IMR-90 (cell line): ENCODE measurements around the gene SLC38A8. TPM values are rescaled to one million over a fixed set of nuclear protein-coding genes. Genes with fewer than 3 reads are reported as not detected.

Experiments
- ATAC-seq: fragments of 200-7000 bp; cut with Tn5 transposase; 2 replicates; pipeline ENCODE4 v1.9.1; 2020; ENCODE audit warnings: low read depth, mild to moderate bottlenecking, moderate library complexity
- BruUV-seq: library from RNA; stranded (reverse); fragments of 400-500 nt; replicated peaks from 2 replicates; lab custom pipeline; 2021; lab: Mats Ljungman, UMichigan
- CTCF ChIA-PET: fragments of 300-600 bp; formaldehyde crosslinking; extraction: SDS; loops from one replicate; lab custom pipeline; 2021; ENCODE audit warnings: antibody characterized with exemption; lab: Yijun Ruan, JAX
- POLR2A ChIA-PET: fragments of 300-600 bp; sonication (Branson Sonifier 250); formaldehyde crosslinking; loops from one replicate; lab custom pipeline; 2022; ENCODE audit warnings: antibody characterized with exemption; ENCODE audit not compliant: unreplicated experiment; lab: Charles Lee
- DNase-seq: peaks from one replicate; pipeline ENCODE4 v3.0.0; 2013
- H2AFZ ChIP-seq: replicated peaks from 2 replicates; pipeline ENCODE3; 2013; ENCODE audit warnings: low read length, mild to moderate bottlenecking; ENCODE audit not compliant: poor library complexity
- H2AK5ac ChIP-seq: 2 replicates; pipeline ENCODE4 v1.6.1; 2013; ENCODE audit warnings: low read depth, low read length, inconsistent platforms
- H2AK9ac ChIP-seq: replicated peaks from 2 replicates; pipeline ENCODE3; 2013; ENCODE audit warnings: mild to moderate bottlenecking, low read depth, low read length, moderate library complexity; ENCODE audit not compliant: poor library complexity
- H2BK120ac ChIP-seq: 2 replicates; pipeline ENCODE4 v1.6.1; 2013; ENCODE audit warnings: low read depth, low read length, inconsistent platforms
- H2BK15ac ChIP-seq: 3 replicates; pipeline ENCODE4 v1.6.1; 2013; ENCODE audit warnings: low read depth, low read length, inconsistent platforms
- H2BK20ac ChIP-seq: 2 replicates; pipeline ENCODE4 v1.6.1; 2013; ENCODE audit warnings: low read depth, mild to moderate bottlenecking, inconsistent platforms, low read length, moderate library complexity
- H2BK5ac ChIP-seq: 2 replicates; pipeline ENCODE4 v1.6.1; 2013; ENCODE audit warnings: mild to moderate bottlenecking, low read depth, low read length, inconsistent platforms; ENCODE audit not compliant: poor library complexity, severe bottlenecking
- H3K14ac ChIP-seq: replicated peaks from 2 replicates; pipeline ENCODE4 v1.6.1; 2013; ENCODE audit warnings: low read depth, low read length, inconsistent platforms
- H3K18ac ChIP-seq: 2 replicates; pipeline ENCODE4 v1.6.1; 2013; ENCODE audit warnings: low read depth, low read length, control low read depth
- H3K23ac ChIP-seq: 2 replicates; pipeline ENCODE4 v1.6.1; 2013; ENCODE audit warnings: low read depth, low read length, inconsistent platforms
- H3K27ac ChIP-seq: 2 replicates; pipeline ENCODE4 v1.5.1; 2013; ENCODE audit warnings: mild to moderate bottlenecking, control low read depth, low read length; ENCODE audit not compliant: insufficient read depth
- H3K27me3 ChIP-seq: 2 replicates; pipeline ENCODE4 v1.6.1; 2013; ENCODE audit warnings: low read length; ENCODE audit not compliant: control insufficient read depth, insufficient read depth
- H3K36me3 ChIP-seq: 2 replicates; pipeline ENCODE4 v1.6.1; 2013; ENCODE audit warnings: low read length, mixed read lengths; ENCODE audit not compliant: control insufficient read depth, insufficient read depth
- H3K4ac ChIP-seq: 2 replicates; pipeline ENCODE4 v1.6.1; 2013; ENCODE audit warnings: low read depth, low read length, inconsistent platforms
- H3K4me1 ChIP-seq: 2 replicates; pipeline ENCODE4 v1.6.1; 2013; ENCODE audit warnings: low read length, mixed read lengths; ENCODE audit not compliant: control insufficient read depth, insufficient read depth
- H3K4me2 ChIP-seq: 2 replicates; pipeline ENCODE4 v1.6.1; 2013; ENCODE audit warnings: low read depth, mild to moderate bottlenecking, control low read depth, low read length, moderate library complexity
- H3K4me3 ChIP-seq: 2 replicates; pipeline ENCODE4 v1.5.1; 2013; ENCODE audit warnings: low read depth, mild to moderate bottlenecking, control low read depth, low read length, moderate library complexity; ENCODE audit not compliant: insufficient read depth
- H3K56ac ChIP-seq: 2 replicates; pipeline ENCODE4 v1.6.1; 2013; ENCODE audit warnings: low read length, inconsistent platforms; ENCODE audit not compliant: insufficient read depth; ENCODE audit errors: extremely low read depth
- H3K79me1 ChIP-seq, 2 experiments: 2 replicates each; pipeline ENCODE4 v1.6.1; 2013; ENCODE audit warnings: low read length in 2 of 2, inconsistent platforms in 1 of 2, low read depth in 1 of 2
- H3K9ac ChIP-seq: 2 replicates; pipeline ENCODE4 v1.6.1; 2013; ENCODE audit warnings: low read depth, low read length, control low read depth
- H3K9me1 ChIP-seq: 2 replicates; pipeline ENCODE4 v1.6.1; 2013; ENCODE audit warnings: low read length, inconsistent platforms; ENCODE audit not compliant: insufficient read depth
- H3K9me3 ChIP-seq: 2 replicates; pipeline ENCODE4 v1.6.1; 2013; ENCODE audit warnings: low read length; ENCODE audit not compliant: control insufficient read depth, insufficient read depth
- H4K20me1 ChIP-seq: 2 replicates; pipeline ENCODE4 v1.6.1; 2013; ENCODE audit warnings: low read length, inconsistent platforms; ENCODE audit not compliant: insufficient read depth
- H4K5ac ChIP-seq: 2 replicates; pipeline ENCODE4 v1.6.1; 2013; ENCODE audit warnings: mild to moderate bottlenecking, low read depth, low read length, control low read depth
- H4K8ac ChIP-seq, 2 experiments: 2 replicates each; pipeline ENCODE4 v1.6.1; 2013; ENCODE audit warnings: low read depth in 2 of 2, low read length in 2 of 2, control low read depth in 1 of 2, inconsistent platforms in 1 of 2
- H4K91ac ChIP-seq: 2 replicates; pipeline ENCODE4 v1.6.1; 2013; ENCODE audit warnings: low read depth, low read length, inconsistent platforms; ENCODE audit not compliant: insufficient read depth
- BHLHE40 ChIP-seq: fragments of 150-350 bp; IDR thresholded peaks from 2 replicates; pipeline ENCODE4 v1.6.1; 2016; ENCODE audit warnings: mild to moderate bottlenecking, low read depth, low read length
- CEBPB ChIP-seq: IDR thresholded peaks from 2 replicates; pipeline ENCODE4 v1.6.1; 2012; ENCODE audit warnings: low read depth, low read length, improper control_type of control experiment
- FOS ChIP-seq: fragments of 150-350 bp; IDR thresholded peaks from 2 replicates; pipeline ENCODE4 v1.6.1; 2016; ENCODE audit warnings: low read depth, low read length
- MAFK ChIP-seq: IDR thresholded peaks from 2 replicates; pipeline ENCODE4 v1.6.1; 2012; ENCODE audit warnings: low read depth, low read length, improper control_type of control experiment
- MAZ ChIP-seq: IDR thresholded peaks from 2 replicates; pipeline ENCODE4 v1.6.1; 2012; ENCODE audit warnings: low read depth, mild to moderate bottlenecking, low read length, improper control_type of control experiment, moderate library complexity, borderline replicate concordance
- MXI1 ChIP-seq: IDR thresholded peaks from 2 replicates; pipeline ENCODE4 v1.6.1; 2012; ENCODE audit warnings: low read depth, mild to moderate bottlenecking, low read length, moderate library complexity, borderline replicate concordance
- NFE2L2 ChIP-seq: fragments of 150-350 bp; IDR thresholded peaks from 2 replicates; pipeline ENCODE4 v1.6.1; 2016; ENCODE audit warnings: low read depth, mild to moderate bottlenecking, low read length
- POLR2A ChIP-seq: IDR thresholded peaks from 2 replicates; pipeline ENCODE4 v1.6.1; 2012; ENCODE audit warnings: mild to moderate bottlenecking, low read depth, low read length
- RAD21 ChIP-seq: IDR thresholded peaks from 2 replicates; pipeline ENCODE4 v1.6.1; 2012; ENCODE audit warnings: low read length, improper control_type of control experiment
- RCOR1 ChIP-seq: IDR thresholded peaks from 2 replicates; pipeline ENCODE4 v1.6.1; 2012; ENCODE audit warnings: mild to moderate bottlenecking, low read length, improper control_type of control experiment; ENCODE audit not compliant: insufficient replicate concordance
- RFX5 ChIP-seq: IDR thresholded peaks from 2 replicates; pipeline ENCODE4 v1.8.0; 2012; ENCODE audit warnings: low read depth, mild to moderate bottlenecking, low read length, moderate library complexity
- SMC3 ChIP-seq: fragments of 150-350 bp; IDR thresholded peaks from 2 replicates; pipeline ENCODE4 v1.6.1; 2016; ENCODE audit warnings: low read depth, mild to moderate bottlenecking, antibody characterized with exemption, low read length, moderate library complexity
- WGBS, 2 experiments: methylation state at CpG; one replicate each; pipeline versions ENCODE4 v1.1.5 to v1.1.7; 2013; ENCODE audit warnings: missing lambda C conversion rate in 2 of 2; ENCODE audit not compliant: insufficient read length in 1 of 2; ENCODE audit errors: extremely low coverage in 2 of 2; 5-methylcytosine and 5-hydroxymethylcytosine counted together
- dilution Hi-C: fragments of 300-500 bp; cut with HindIII; formaldehyde crosslinking; loops from one replicate; pipeline ENCODE4 v1.14.3; 2018; ENCODE audit warnings: low sequenced_read_pairs; ENCODE audit not compliant: unreplicated experiment
- in situ Hi-C: fragments of 300-500 bp; cut with MboI; formaldehyde crosslinking; loops from 3 replicates; pipeline ENCODE4 v1.14.3; 2019; ENCODE audit warnings: low sequenced_read_pairs, inconsistent platforms, mixed read lengths
- intact Hi-C: fragments of 100-400 bp; cut with micrococcal nuclease; formaldehyde crosslinking; loops from 2 replicates; pipeline ENCODE4 v1.10.0; 2022
- polyA plus RNA-seq, 3 experiments: library from polyadenylated mRNA; depleted of rRNA; stranded (reverse); fragments of >200 nt; gene quantifications; 2 replicates each; pipeline ENCODE4 v1.2.3, GENCODE V29; 2012; ENCODE audit warnings: low replicate concordance in 1 of 3
- total RNA-seq: library from RNA; depleted of rRNA; stranded (reverse); fragments of >200 nt; gene quantifications from 2 replicates; pipeline ENCODE4 v1.2.3, GENCODE V29; 2012
- TF ChIP-seq, protein P1 (sequence below): fragments of 150-350 bp; IDR thresholded peaks from 2 replicates; pipeline ENCODE4 v1.6.1; 2017; ENCODE audit warnings: mild to moderate bottlenecking, antibody characterized with exemption, low read length, low read depth
- TF ChIP-seq, protein P2 (sequence below): fragments of 150-350 bp; IDR thresholded peaks from 2 replicates; pipeline ENCODE4 v1.6.1; 2016; ENCODE audit warnings: low read depth, mild to moderate bottlenecking, low read length, moderate library complexity, borderline replicate concordance

SLC38A8 gene
- total and polyA plus RNA-seq, 2 of the 4 experiments (the other 2 are of a cell fraction): not detected

DNA sequence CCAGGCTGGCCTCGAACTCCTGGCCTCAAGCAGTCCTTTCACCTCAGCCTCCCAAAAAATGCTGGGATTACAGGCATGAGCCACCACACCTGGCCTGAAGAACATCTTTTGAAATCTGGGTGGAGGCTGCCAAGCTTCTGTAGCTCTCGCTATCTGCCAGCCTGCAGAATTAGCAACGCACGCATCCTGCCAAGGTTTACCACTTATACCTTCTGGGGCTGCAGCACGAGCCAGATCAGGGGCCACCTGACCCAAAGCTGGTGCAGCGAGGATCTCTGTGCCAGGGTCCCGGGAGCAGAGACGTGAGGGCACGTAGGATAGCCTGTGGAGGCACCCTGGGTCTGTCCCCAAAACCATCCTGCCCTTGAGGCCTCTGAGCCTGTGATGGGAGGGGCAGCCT, 22.2 kb downstream of the SLC38A8 start:
- Histone ChIP-seq H3K36me3 (no peaks in the 10 kb centered on the region), H2AK5ac (no peak overlapping the region), H3K9me3 (peaks cover 13% of the 10 kb centered on the region), H2BK20ac (no peak overlapping the region), H3K14ac (no peak overlapping the region), H3K27me3 (peaks cover 29% of the 10 kb centered on the region), H3K56ac (no peak overlapping the region), H4K5ac (no peak overlapping the region), H2AFZ (no peak overlapping the region), H3K4me3 (no peak overlapping the region), H4K8ac (no peak overlapping the region), H3K9ac (no peak overlapping the region), H3K27ac (no peak overlapping the region), H3K79me1 (no peaks in the 10 kb centered on the region), H2BK5ac (no peak overlapping the region), H2BK15ac (no peak overlapping the region), H3K9me1 (no peaks in the 10 kb centered on the region), H3K18ac (no peak overlapping the region), H3K4ac (no peak overlapping the region), H4K91ac (no peak overlapping the region), H3K23ac (no peak overlapping the region), H3K4me2 (no peak overlapping the region), H2BK120ac (no peak overlapping the region), H4K20me1 (no peaks in the 10 kb centered on the region), H2AK9ac (no peak overlapping the region), H3K4me1 (peaks cover 7% of the 10 kb centered on the region)
- ATAC-seq: no peak
- TF ChIP-seq NFE2L2 (no peak), RFX5 (no peak), POLR2A (no peak), CEBPB (no peak), RCOR1 (no peak), MAFK (no peak), MXI1 (no peak), BHLHE40 (no peak), MAZ (no peak), RAD21 (no peak), SMC3 (no peak), FOS (no peak)
- TF ChIP-seq, protein P1, sequence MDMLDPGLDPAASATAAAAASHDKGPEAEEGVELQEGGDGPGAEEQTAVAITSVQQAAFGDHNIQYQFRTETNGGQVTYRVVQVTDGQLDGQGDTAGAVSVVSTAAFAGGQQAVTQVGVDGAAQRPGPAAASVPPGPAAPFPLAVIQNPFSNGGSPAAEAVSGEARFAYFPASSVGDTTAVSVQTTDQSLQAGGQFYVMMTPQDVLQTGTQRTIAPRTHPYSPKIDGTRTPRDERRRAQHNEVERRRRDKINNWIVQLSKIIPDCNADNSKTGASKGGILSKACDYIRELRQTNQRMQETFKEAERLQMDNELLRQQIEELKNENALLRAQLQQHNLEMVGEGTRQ: no peak
- TF ChIP-seq, protein P2, sequence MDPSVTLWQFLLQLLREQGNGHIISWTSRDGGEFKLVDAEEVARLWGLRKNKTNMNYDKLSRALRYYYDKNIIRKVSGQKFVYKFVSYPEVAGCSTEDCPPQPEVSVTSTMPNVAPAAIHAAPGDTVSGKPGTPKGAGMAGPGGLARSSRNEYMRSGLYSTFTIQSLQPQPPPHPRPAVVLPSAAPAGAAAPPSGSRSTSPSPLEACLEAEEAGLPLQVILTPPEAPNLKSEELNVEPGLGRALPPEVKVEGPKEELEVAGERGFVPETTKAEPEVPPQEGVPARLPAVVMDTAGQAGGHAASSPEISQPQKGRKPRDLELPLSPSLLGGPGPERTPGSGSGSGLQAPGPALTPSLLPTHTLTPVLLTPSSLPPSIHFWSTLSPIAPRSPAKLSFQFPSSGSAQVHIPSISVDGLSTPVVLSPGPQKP: no peak
- intact Hi-C loops (no loop called here), in situ Hi-C loops (no loop called here), dilution Hi-C loops (no loop called here)
- ChIA-PET POLR2A (no interaction called here), CTCF (no interaction called here)
- no TSS peak for BruUV-seq
- WGBS, 2 experiments: 77% methylated on average over 8 of the region's 9 CpGs; no CpG with 5 or more reads in 1 of the 2 experiments
- DNase-seq: no peak
